Trophoblast cell (in vitro differentiated cells and primary cell): ENCODE results near the gene S100A4.

Experiments
- DNase-seq, 2 donors: peaks; one replicate each; pipeline ENCODE4 v3.0.0-alpha.2; 2016
- H2AFZ ChIP-seq: 2 replicates; pipeline ENCODE4 v1.6.1; 2013; ENCODE audit warnings: low read length, moderate library complexity, mild to moderate bottlenecking; ENCODE audit not compliant: insufficient read depth, poor library complexity
- H2AK5ac ChIP-seq: 2 replicates; pipeline ENCODE4 v1.6.1; 2013; ENCODE audit warnings: mild to moderate bottlenecking, low read length
- H2BK120ac ChIP-seq: 2 replicates; pipeline ENCODE4 v1.6.1; 2013; ENCODE audit warnings: low read length, mild to moderate bottlenecking, moderate library complexity; ENCODE audit not compliant: insufficient read depth, poor library complexity
- H2BK12ac ChIP-seq: 2 replicates; pipeline ENCODE4 v1.6.1; 2013; ENCODE audit warnings: mild to moderate bottlenecking, low read length, moderate library complexity
- H2BK5ac ChIP-seq: 2 replicates; pipeline ENCODE4 v1.6.1; 2013; ENCODE audit warnings: low read length, low read depth, moderate library complexity, mild to moderate bottlenecking; ENCODE audit not compliant: poor library complexity
- H3K14ac ChIP-seq: 2 replicates; pipeline ENCODE4 v1.6.1; 2013; ENCODE audit warnings: mild to moderate bottlenecking, low read length
- H3K18ac ChIP-seq: 2 replicates; pipeline ENCODE4 v1.6.1; 2013; ENCODE audit warnings: mild to moderate bottlenecking, low read length
- H3K23ac ChIP-seq: 2 replicates; pipeline ENCODE4 v1.6.1; 2013; ENCODE audit warnings: low read length
- H3K27ac ChIP-seq: 2 replicates; pipeline ENCODE4 v1.5.1; 2013; ENCODE audit warnings: low read depth, mild to moderate bottlenecking, inconsistent platforms, low read length, moderate library complexity
- H3K27me3 ChIP-seq: 2 replicates; pipeline ENCODE4 v1.6.1; 2013; ENCODE audit warnings: inconsistent platforms, mild to moderate bottlenecking, low read length, moderate library complexity; ENCODE audit not compliant: insufficient read depth
- H3K36me3 ChIP-seq, 2 experiments: 1 replicate in 1 of 2; 2 replicates in 1 of 2; pipeline ENCODE4 v1.6.1; 2013; ENCODE audit warnings: low read length in 2 of 2, mild to moderate bottlenecking in 2 of 2, moderate library complexity in 1 of 2; ENCODE audit not compliant: insufficient read depth in 2 of 2, control insufficient read depth in 1 of 2
- H3K4ac ChIP-seq: 2 replicates; pipeline ENCODE4 v1.6.1; 2013; ENCODE audit warnings: low read depth, mild to moderate bottlenecking, low read length, moderate library complexity
- H3K4me1 ChIP-seq, 2 experiments: 1 replicate in 1 of 2; 2 replicates in 1 of 2; pipeline ENCODE4 v1.6.1; 2013; ENCODE audit warnings: low read length in 2 of 2, mild to moderate bottlenecking in 2 of 2, moderate library complexity in 1 of 2; ENCODE audit not compliant: insufficient read depth in 2 of 2, control insufficient read depth in 1 of 2
- H3K4me2 ChIP-seq: 2 replicates; pipeline ENCODE4 v1.6.1; 2013; ENCODE audit warnings: inconsistent platforms, mild to moderate bottlenecking, low read length, moderate library complexity
- H3K4me3 ChIP-seq: 2 replicates; pipeline ENCODE4 v1.5.1; 2013; ENCODE audit warnings: mild to moderate bottlenecking, low read depth, low read length, inconsistent platforms
- H3K79me1 ChIP-seq: one replicate; pipeline ENCODE4 v1.6.1; 2013; ENCODE audit warnings: low read length
- H3K79me2 ChIP-seq: 2 replicates; pipeline ENCODE4 v1.6.1; 2013; ENCODE audit warnings: low read length, mild to moderate bottlenecking; ENCODE audit not compliant: control insufficient read depth, insufficient read depth, poor library complexity
- H3K9ac ChIP-seq: 2 replicates; pipeline ENCODE4 v1.6.1; 2013; ENCODE audit warnings: mild to moderate bottlenecking, low read length
- H3K9me3 ChIP-seq: 2 replicates; pipeline ENCODE4 v1.6.1; 2013; ENCODE audit warnings: low read depth, mild to moderate bottlenecking, control low read depth, inconsistent platforms, low read length; ENCODE audit not compliant: insufficient read depth
- H4K12ac ChIP-seq: 2 replicates; pipeline ENCODE4 v1.6.1; 2013; ENCODE audit warnings: low read depth, mild to moderate bottlenecking, low read length, moderate library complexity
- H4K8ac ChIP-seq: 2 replicates; pipeline ENCODE4 v1.6.1; 2013; ENCODE audit warnings: low read depth, mild to moderate bottlenecking, low read length, moderate library complexity
- H4K91ac ChIP-seq: one replicate; pipeline ENCODE4 v1.6.1; 2013; ENCODE audit warnings: low read depth, mild to moderate bottlenecking, low read length, moderate library complexity
- WGBS: extraction: QIAGEN DNeasy Blood & Tissue Kit; methylation state at CpG from one replicate; pipeline ENCODE4 v1.1.7; 2013; ENCODE audit warnings: missing lambda C conversion rate; ENCODE audit not compliant: insufficient read length, insufficient coverage; ENCODE audit errors: extremely low coverage; 5-methylcytosine and 5-hydroxymethylcytosine counted together

S100A4 gene

GRCh38 chr1:153506386-153506785, 39.2 kb downstream of the S100A4 start:
- WGBS = no CpG with 5 or more reads among the region's 5 CpGs

GRCh38 chr1:153505576-153505975, 40.0 kb downstream of the S100A4 start:
- Histone ChIP-seq H2AFZ (no peak overlapping the region), H4K8ac (no peak overlapping the region), H3K27me3 (no peaks in the 10 kb centered on the region), H3K4me3 (no peak overlapping the region), H3K9me3 (no peaks in the 10 kb centered on the region), H3K9ac (no peak overlapping the region), H3K79me2 (no peaks in the 10 kb centered on the region), H3K23ac (no peak overlapping the region), H3K4me2 (no peak overlapping the region), H3K79me1 (peaks cover 13% of the 10 kb centered on the region), H2BK120ac (no peak overlapping the region), H3K27ac (no peak overlapping the region), H4K12ac (no peak overlapping the region), H2BK5ac (no peak overlapping the region), H3K18ac (no peak overlapping the region), H4K91ac (no peak overlapping the region), H3K4ac (no peak overlapping the region), H2AK5ac (no peak overlapping the region), H3K4me1 (peaks cover 10 to 12% of the 10 kb centered on the region in 2 experiments), H2BK12ac (no peak overlapping the region), H3K36me3 (no peaks in the 10 kb centered on the region), H3K14ac (no peak overlapping the region)
- DNase-seq = no peak
- no CpG with 5 or more reads among the region's 1 CpG for WGBS

More at GRCh38 chr1:153506386-153506785, 39.2 kb downstream of the S100A4 start:
- H4K8ac ChIP-seq = peak overlapping the region; percentile 22
- H3K27me3 ChIP-seq = no peaks in the 10 kb centered on the region
- H3K4ac ChIP-seq = no peak overlapping the region
- H4K91ac ChIP-seq = peak overlapping the region; percentile 25
- H3K9ac ChIP-seq = no peak overlapping the region
- H3K23ac ChIP-seq = no peak overlapping the region
- H3K4me1 ChIP-seq = peaks cover 10 to 12% of the 10 kb centered on the region in 2 experiments
- H3K79me2 ChIP-seq = no peaks in the 10 kb centered on the region
- peak overlapping the region; percentile 8 for H4K12ac ChIP-seq
- peak overlapping the region; percentile 29 for H2BK12ac ChIP-seq
- peak overlapping the region; percentile 61 for H2BK120ac ChIP-seq
- peak overlapping the region; percentile 22 for H2AK5ac ChIP-seq
- H3K18ac ChIP-seq = peak overlapping the region; percentile 3
- H3K4me2 ChIP-seq = no peak overlapping the region
- H3K14ac ChIP-seq = peak overlapping the region; percentile 18
- DNase-seq = no peak
- peaks cover 15% of the 10 kb centered on the region for H3K79me1 ChIP-seq
- peak overlapping the region; percentile 5 for H3K27ac ChIP-seq
- no peaks in the 10 kb centered on the region for H3K9me3 ChIP-seq
- H2BK5ac ChIP-seq = no peak overlapping the region
- no peak overlapping the region for H3K4me3 ChIP-seq
- H3K36me3 ChIP-seq = no peaks in the 10 kb centered on the region
- peak overlapping the region; percentile 42 for H2AFZ ChIP-seq

GRCh38 chr1:153503766-153504165, 41.8 kb downstream of the S100A4 start:
- Histone ChIP-seq H3K9me3 (no peaks in the 10 kb centered on the region), H3K14ac (no peak overlapping the region), H2AK5ac (no peak overlapping the region), H2BK5ac (no peak overlapping the region), H3K36me3 (no peaks in the 10 kb centered on the region), H3K4me3 (no peak overlapping the region), H4K12ac (no peak overlapping the region), H3K4me1 (peaks cover 10 to 12% of the 10 kb centered on the region in 2 experiments), H3K4ac (no peak overlapping the region), H3K23ac (no peak overlapping the region), H3K79me2 (no peaks in the 10 kb centered on the region), H2AFZ (no peak overlapping the region), H3K4me2 (no peak overlapping the region), H4K91ac (no peak overlapping the region), H4K8ac (no peak overlapping the region), H3K9ac (no peak overlapping the region), H2BK120ac (no peak overlapping the region), H3K79me1 (peaks cover 12% of the 10 kb centered on the region), H3K18ac (no peak overlapping the region), H3K27ac (no peak overlapping the region), H3K27me3 (no peaks in the 10 kb centered on the region), H2BK12ac (no peak overlapping the region)
- no peak for DNase-seq
- no CpG with 5 or more reads among the region's 3 CpGs for WGBS

- Histone ChIP-seq H3K36me3 (no peaks in the 10 kb centered on the region), H2BK5ac (no peak overlapping the region), H3K18ac (no peak overlapping the region), H3K14ac (no peak overlapping the region), H3K79me2 (no peaks in the 10 kb centered on the region), H3K27me3 (no peaks in the 10 kb centered on the region), H3K27ac (no peak overlapping the region), H3K4me2 (no peak overlapping the region), H2BK12ac (no peak overlapping the region), H4K8ac (no peak overlapping the region), H3K79me1 (no peaks in the 10 kb centered on the region), H3K4ac (no peak overlapping the region), H4K91ac (no peak overlapping the region), H3K4me1 (peaks cover 0 to under 1% of the 10 kb centered on the region in 2 experiments), H3K23ac (no peak overlapping the region), H3K9me3 (no peaks in the 10 kb centered on the region), H4K12ac (no peak overlapping the region), H3K4me3 (no peak overlapping the region), H2BK120ac (no peak overlapping the region), H3K9ac (no peak overlapping the region), H2AFZ (no peak overlapping the region), H2AK5ac (no peak overlapping the region)
- DNase-seq = no peak
- WGBS = no CpG with 5 or more reads among the region's 2 CpGs
These were observed 46.9 kb downstream of the S100A4 start for GRCh38 chr1:153498746-153499145.
